Mesenchymal stem cell (in vitro differentiated cells and primary cell): ENCODE data around the gene SLC3A2.
A peak's percentile ranks its signal among the peaks of the same experiment; 100 is the strongest.

Experiments used
- DNase-seq: peaks from one replicate; pipeline ENCODE4 v3.0.0-alpha.2; 2013
- H2AFZ ChIP-seq: one replicate; pipeline ENCODE4 v1.6.1; 2013; ENCODE audit warnings: low read depth, mild to moderate bottlenecking, control low read depth, inconsistent platforms, low read length, moderate library complexity
- H2AK5ac ChIP-seq: 2 replicates; pipeline ENCODE4 v1.6.1; 2013; ENCODE audit warnings: low read length, moderate library complexity, mild to moderate bottlenecking, inconsistent platforms; ENCODE audit not compliant: severe bottlenecking
- H2BK120ac ChIP-seq: one replicate; pipeline ENCODE4 v1.6.1; 2013; ENCODE audit warnings: low read depth, mild to moderate bottlenecking, inconsistent platforms, low read length, moderate library complexity
- H2BK12ac ChIP-seq, 2 experiments: one replicate each; pipeline ENCODE4 v1.6.1; 2013; ENCODE audit warnings: inconsistent platforms in 2 of 2, low read length in 2 of 2, mild to moderate bottlenecking in 2 of 2, moderate library complexity in 2 of 2, control low read depth in 1 of 2
- H2BK15ac ChIP-seq: one replicate; pipeline ENCODE4 v1.6.1; 2013; ENCODE audit warnings: mild to moderate bottlenecking, low read depth, inconsistent platforms; ENCODE audit not compliant: poor library complexity, severe bottlenecking
- H2BK5ac ChIP-seq: 2 replicates; pipeline ENCODE4 v1.6.1; 2013; ENCODE audit warnings: low read depth, mild to moderate bottlenecking, low read length, control low read depth, inconsistent platforms; ENCODE audit not compliant: poor library complexity, severe bottlenecking
- H3K14ac ChIP-seq, 2 experiments: one replicate each; pipeline ENCODE4 v1.6.1; 2013; ENCODE audit warnings: inconsistent platforms in 2 of 2, low read length in 2 of 2, control low read depth in 1 of 2, mild to moderate bottlenecking in 1 of 2, moderate library complexity in 1 of 2
- H3K18ac ChIP-seq, 2 experiments: one replicate each; pipeline ENCODE4 v1.6.1; 2013; ENCODE audit warnings: inconsistent platforms in 2 of 2, low read length in 2 of 2, control low read depth in 1 of 2, low read depth in 1 of 2, mild to moderate bottlenecking in 1 of 2
- H3K23ac ChIP-seq, 2 experiments: one replicate each; pipeline ENCODE4 v1.6.1; 2013; ENCODE audit warnings: inconsistent platforms in 2 of 2, low read length in 2 of 2, mild to moderate bottlenecking in 2 of 2, moderate library complexity in 2 of 2, control low read depth in 1 of 2
- H3K27ac ChIP-seq: 2 replicates; pipeline ENCODE4 v1.5.1; 2013; ENCODE audit warnings: mild to moderate bottlenecking, moderate library complexity, low read length, control low read depth, inconsistent platforms; ENCODE audit not compliant: poor library complexity, severe bottlenecking
- H3K27me3 ChIP-seq, 2 experiments: 2 replicates each; pipeline versions ENCODE4 v1.6.1 to v1.7.0; 2013; ENCODE audit warnings: low read length in 2 of 2, mild to moderate bottlenecking in 2 of 2, moderate library complexity in 2 of 2, control low read depth in 1 of 2, inconsistent platforms in 1 of 2; ENCODE audit not compliant: control insufficient read depth in 1 of 2, insufficient read depth in 1 of 2
- H3K36me3 ChIP-seq, 2 experiments: 2 replicates each; pipeline versions ENCODE4 v1.6.1 to v1.7.0; 2013; ENCODE audit warnings: low read length in 2 of 2, control low read depth in 1 of 2, inconsistent platforms in 1 of 2, low read depth in 1 of 2, mild to moderate bottlenecking in 1 of 2; ENCODE audit not compliant: insufficient read depth in 2 of 2, control insufficient read depth in 1 of 2
- H3K4ac ChIP-seq, 2 experiments: one replicate each; pipeline ENCODE4 v1.6.1; 2013; ENCODE audit warnings: inconsistent platforms in 2 of 2, low read length in 2 of 2, mild to moderate bottlenecking in 2 of 2, moderate library complexity in 2 of 2, control low read depth in 1 of 2, low read depth in 1 of 2
- H3K4me1 ChIP-seq: 2 replicates; pipeline ENCODE4 v1.6.1; 2013; ENCODE audit warnings: low read depth, low read length, control low read depth; ENCODE audit not compliant: control insufficient read depth, insufficient read depth
- H3K4me2 ChIP-seq: 2 replicates; pipeline ENCODE4 v1.6.1; 2013; ENCODE audit warnings: low read length, mild to moderate bottlenecking, inconsistent platforms; ENCODE audit not compliant: poor library complexity, severe bottlenecking
- H3K4me3 ChIP-seq, 2 experiments: 2 replicates each; pipeline versions ENCODE4 v1.5.1 to v1.7.0; 2013; ENCODE audit warnings: low read length in 2 of 2, mild to moderate bottlenecking in 2 of 2, control low read depth in 1 of 2, low read depth in 1 of 2; ENCODE audit not compliant: insufficient read depth in 1 of 2
- H3K79me1 ChIP-seq: replicated peaks from 2 replicates; pipeline ENCODE4 v1.6.1; 2013; ENCODE audit warnings: mild to moderate bottlenecking, control low read depth, low read length, inconsistent platforms; ENCODE audit not compliant: poor library complexity, severe bottlenecking
- H3K9ac ChIP-seq: 2 replicates; pipeline ENCODE4 v1.7.0; 2013; ENCODE audit warnings: mild to moderate bottlenecking, low read length, moderate library complexity
- H3K9me3 ChIP-seq: 2 replicates; pipeline ENCODE4 v1.7.0; 2013; ENCODE audit warnings: mild to moderate bottlenecking, low read length; ENCODE audit not compliant: control insufficient read depth
- H4K8ac ChIP-seq: one replicate; pipeline ENCODE4 v1.6.1; 2013; ENCODE audit warnings: inconsistent platforms, mild to moderate bottlenecking, low read length, moderate library complexity
- H4K91ac ChIP-seq: one replicate; pipeline ENCODE4 v1.6.1; 2013; ENCODE audit warnings: mild to moderate bottlenecking, low read length, inconsistent platforms
- WGBS: methylation state at CpG from one replicate; pipeline ENCODE4 v1.1.7; 2013; ENCODE audit warnings: mixed read lengths; 5-methylcytosine and 5-hydroxymethylcytosine counted together

Gene SLC3A2

DNA sequence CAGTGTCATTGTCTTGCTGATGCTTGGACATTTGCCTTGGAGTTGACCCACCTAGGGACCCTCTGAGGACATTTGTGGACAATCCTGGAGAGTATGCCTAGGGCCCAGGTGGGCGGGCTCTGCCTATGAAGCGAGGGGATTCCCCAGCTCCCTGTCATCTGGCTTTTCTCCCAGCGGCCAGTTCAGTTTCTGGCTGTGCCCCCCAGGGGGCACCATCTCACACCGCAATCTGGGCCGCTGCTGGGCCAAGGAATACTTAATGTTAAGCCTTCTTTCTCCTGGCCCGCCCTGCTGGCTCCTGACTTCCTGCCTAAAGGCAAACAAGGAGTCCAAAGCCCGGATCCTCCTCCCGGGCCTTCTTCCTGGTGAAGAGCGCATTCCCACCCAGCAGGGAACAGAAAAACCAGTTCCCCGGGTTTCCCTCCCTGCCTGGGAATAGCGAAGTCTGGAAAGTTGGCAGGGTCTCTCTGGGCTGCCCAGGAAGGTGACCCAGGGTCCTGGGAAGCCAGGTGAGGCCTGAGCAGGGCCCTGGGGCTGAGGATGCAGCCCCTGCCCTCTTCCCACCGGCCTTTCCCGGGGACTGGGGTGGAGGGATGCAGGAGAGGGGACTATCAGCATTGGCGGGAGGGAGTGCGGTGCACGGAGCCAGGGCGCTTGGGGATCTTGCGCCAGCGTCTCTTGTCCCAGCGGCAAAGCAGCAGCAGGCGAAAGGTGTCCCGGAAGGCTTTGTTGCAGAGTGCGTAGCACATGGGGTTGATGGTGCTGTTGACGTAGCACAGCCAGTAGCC is 28.6 kb downstream of the SLC3A2 start:
- peak; percentile 76 for DNase-seq
- 53% methylated on average over 24 of the region's 24 CpGs for WGBS
- no peak overlapping the region for H2BK5ac ChIP-seq

DNA sequence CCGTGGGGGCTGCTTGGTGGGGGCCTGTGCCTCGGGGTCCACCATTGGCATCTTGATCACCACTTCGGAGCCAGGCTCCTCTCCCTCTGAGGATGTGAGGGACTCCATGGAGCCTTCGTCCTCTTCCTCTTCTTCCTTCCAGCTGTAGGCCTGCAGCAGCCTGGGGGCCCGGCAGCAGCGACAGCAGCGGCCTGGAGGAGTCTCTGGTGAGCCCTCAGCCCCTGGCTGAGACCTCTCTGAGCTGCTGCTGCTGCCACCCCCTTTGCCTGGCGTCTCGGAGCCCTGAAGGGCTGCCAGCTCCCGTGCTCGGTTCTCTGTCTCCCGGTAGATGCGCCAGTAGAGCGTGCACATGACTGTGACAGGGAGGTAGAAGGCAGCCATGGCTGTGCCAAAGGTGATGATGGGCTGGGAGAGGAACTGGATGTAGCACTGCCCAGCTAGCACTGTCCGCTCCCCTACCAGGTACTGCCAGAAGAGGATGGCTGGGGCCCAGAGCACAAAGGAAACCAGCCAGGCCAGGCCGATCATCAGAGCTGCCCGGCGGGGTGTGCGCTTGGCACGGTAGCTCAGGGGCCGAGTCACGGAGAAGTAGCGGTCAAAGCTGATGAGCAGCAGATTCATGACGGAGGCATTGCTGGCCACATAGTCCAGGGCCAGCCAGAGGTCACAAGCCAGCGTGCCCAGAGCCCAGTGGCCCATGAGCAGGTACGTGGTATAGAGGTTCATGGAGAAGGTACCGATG is 29.6 kb downstream of the SLC3A2 start:
- no peak overlapping the region for H3K9ac ChIP-seq
- H4K8ac ChIP-seq, result no peak overlapping the region
- peaks cover 7 to 9% of the 10 kb centered on the region in 2 experiments for H3K27me3 ChIP-seq
- H3K4me2 ChIP-seq, result no peak overlapping the region
- WGBS, result 95% methylated on average over 27 of the region's 27 CpGs
- no peak overlapping the region for H3K4ac ChIP-seq
- H3K36me3 ChIP-seq, result no peaks in the 10 kb centered on the region
- no peaks in the 10 kb centered on the region for H3K9me3 ChIP-seq
- no peak overlapping the region for H2AK5ac ChIP-seq
- no peak overlapping the region for H3K27ac ChIP-seq
- no peak overlapping the region for H2BK5ac ChIP-seq
- no peak overlapping the region for H3K18ac ChIP-seq
- H2BK15ac ChIP-seq, result no peak overlapping the region
- no peak overlapping the region for H3K4me3 ChIP-seq
- H3K4me1 ChIP-seq, result peaks cover 4% of the 10 kb centered on the region
- H3K14ac ChIP-seq, result no peak overlapping the region
- H4K91ac ChIP-seq, result no peak overlapping the region
- H2AFZ ChIP-seq, result no peak overlapping the region
- no peaks in the 10 kb centered on the region for H3K79me1 ChIP-seq
- H2BK12ac ChIP-seq, result no peak overlapping the region
- no peak for DNase-seq
- H3K23ac ChIP-seq, result no peak overlapping the region
- no peak overlapping the region for H2BK120ac ChIP-seq

More for the DNA sequence above, 28.6 kb downstream of the SLC3A2 start:
- Histone ChIP-seq H3K79me1 (no peaks in the 10 kb centered on the region), H2BK12ac (no peak overlapping the region), H3K4me2 (no peak overlapping the region), H3K23ac (no peak overlapping the region), H4K91ac (peak overlapping the region; percentile 55), H2AK5ac (no peak overlapping the region), H3K4ac (no peak overlapping the region), H2BK120ac (no peak overlapping the region), H3K4me3 (no peak overlapping the region), H4K8ac (peak overlapping the region; percentile 43), H3K14ac (peak overlapping the region in 1 of 2 experiments; percentile 26), H3K9me3 (no peaks in the 10 kb centered on the region), H3K27ac (no peak overlapping the region), H2BK15ac (no peak overlapping the region), H2AFZ (peak overlapping the region; percentile 76), H3K27me3 (peaks cover 7 to 9% of the 10 kb centered on the region in 2 experiments), H3K18ac (peak overlapping the region in 1 of 2 experiments; percentile 9), H3K36me3 (no peaks in the 10 kb centered on the region), H3K9ac (peak overlapping the region; percentile 53), H3K4me1 (peaks cover 4% of the 10 kb centered on the region)

DNA sequence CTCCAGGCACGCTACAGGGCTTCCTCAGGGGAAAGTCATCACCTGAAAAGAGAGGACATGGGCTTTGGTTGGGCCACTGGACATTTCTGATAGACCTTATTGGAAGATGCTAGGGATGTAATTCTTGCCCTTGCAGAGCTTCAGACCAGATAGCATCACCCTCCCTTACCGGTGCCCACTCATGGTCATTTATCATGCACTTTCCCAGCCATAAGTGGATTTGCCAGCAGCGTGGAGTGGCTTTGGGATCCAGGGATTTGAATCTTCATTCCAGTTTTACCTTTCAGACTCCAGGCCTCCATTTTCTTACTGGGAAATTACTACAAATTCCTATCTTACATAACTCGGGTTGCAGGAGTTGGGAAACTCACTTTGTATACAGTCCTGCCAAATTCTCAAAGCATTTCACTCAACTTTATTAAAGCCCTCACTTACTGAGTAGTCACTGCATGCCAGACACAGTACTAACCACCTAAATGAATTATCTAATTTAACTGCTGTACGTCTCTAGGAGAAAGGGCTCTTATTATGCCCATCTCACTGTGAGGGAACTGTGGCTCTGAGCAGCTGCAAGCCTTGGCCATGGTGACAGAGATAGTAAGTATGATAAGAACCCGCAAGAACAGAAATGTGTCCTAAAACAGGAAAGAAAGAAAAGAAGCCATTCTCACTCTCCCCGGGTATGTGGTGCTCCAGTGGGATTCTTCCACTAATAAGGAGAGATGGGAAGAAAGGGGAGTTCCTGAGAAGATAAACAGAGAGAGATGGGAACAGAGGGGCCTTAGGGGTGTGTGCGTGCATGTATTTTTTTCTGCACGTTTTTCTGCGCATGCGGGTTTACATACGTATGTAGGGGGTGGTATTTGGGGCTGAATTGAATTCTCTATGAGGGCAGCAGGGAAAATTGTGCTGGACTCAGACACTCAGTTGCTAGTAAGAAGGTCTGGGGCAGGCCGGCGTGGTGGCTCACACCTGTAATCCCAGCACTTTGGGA is 30.7 kb downstream of the SLC3A2 start:
- Histone ChIP-seq H3K23ac (no peak overlapping the region), H2AFZ (no peak overlapping the region), H3K27ac (no peak overlapping the region), H2BK5ac (no peak overlapping the region), H3K4me2 (no peak overlapping the region), H3K79me1 (no peaks in the 10 kb centered on the region), H3K4me1 (peaks cover 4% of the 10 kb centered on the region), H2AK5ac (no peak overlapping the region), H3K27me3 (peaks cover 11 to 15% of the 10 kb centered on the region in 2 experiments), H3K36me3 (no peaks in the 10 kb centered on the region), H4K91ac (no peak overlapping the region), H3K9ac (no peak overlapping the region), H3K18ac (no peak overlapping the region), H3K14ac (no peak overlapping the region), H2BK15ac (no peak overlapping the region), H3K4me3 (no peak overlapping the region), H3K4ac (no peak overlapping the region), H2BK12ac (no peak overlapping the region), H2BK120ac (no peak overlapping the region), H4K8ac (no peak overlapping the region), H3K9me3 (no peaks in the 10 kb centered on the region)
- DNase-seq, result no peak
- WGBS, result 79% methylated on average over 14 of the region's 14 CpGs
